H1 (cell line): ENCODE data around the gene CIC. TPM values are rescaled to one million over a fixed set of nuclear protein-coding genes. Genes with fewer than 3 reads are reported as not detected.

Experiments used
- CTCF ChIA-PET: fragments of 300-600 bp; sonication (Branson Sonifier 250); formaldehyde crosslinking; loops from one replicate; lab custom pipeline; 2021; ENCODE audit not compliant: partially characterized antibody; lab: Charles Lee
- POLR2A ChIA-PET: fragments of 300-600 bp; sonication (Branson Sonifier 250); formaldehyde crosslinking; loops from one replicate; lab custom pipeline; 2021; ENCODE audit warnings: inconsistent platforms; ENCODE audit not compliant: partially characterized antibody; lab: Charles Lee
- DNase-seq, 2 experiments: peaks; one replicate each; pipeline versions ENCODE4 v3.0.0 to v3.0.0-alpha.2; 2010 to 2022; ENCODE audit warnings: low spot score in 2 of 2, low read depth in 1 of 2, mixed read lengths in 1 of 2
- FAIRE-seq: peaks from 2 replicates; lab custom pipeline; 2011; peaks lifted over from hg19 to GRCh38; lab: Jason Lieb, UNC
- H2AFZ ChIP-seq: 2 replicates; pipeline ENCODE4 v1.8.1; 2012; ENCODE audit warnings: low read length, inconsistent platforms
- H2AK5ac ChIP-seq: 2 replicates; pipeline ENCODE4 v1.6.1; 2013; ENCODE audit warnings: low read depth, low read length
- H2BK120ac ChIP-seq: replicated peaks from 2 replicates; pipeline ENCODE3; 2013; ENCODE audit warnings: low read depth, low read length, inconsistent platforms
- H2BK12ac ChIP-seq: 2 replicates; pipeline ENCODE4 v1.6.1; 2013; ENCODE audit warnings: low read depth, low read length
- H2BK15ac ChIP-seq: 2 replicates; pipeline ENCODE4 v1.6.1; 2013; ENCODE audit warnings: low read length
- H2BK20ac ChIP-seq: 2 replicates; pipeline ENCODE4 v1.6.1; 2013; ENCODE audit warnings: low read length
- H2BK5ac ChIP-seq: 2 replicates; pipeline ENCODE4 v1.6.1; 2013; ENCODE audit warnings: low read depth, low read length
- H3K14ac ChIP-seq: 2 replicates; pipeline ENCODE4 v1.6.1; 2013; ENCODE audit warnings: inconsistent platforms; ENCODE audit not compliant: insufficient read length
- H3K18ac ChIP-seq: 2 replicates; pipeline ENCODE4 v1.6.1; 2013; ENCODE audit warnings: low read length; ENCODE audit errors: extremely low read depth
- H3K23ac ChIP-seq: 2 replicates; pipeline ENCODE4 v1.6.1; 2013; ENCODE audit warnings: inconsistent platforms; ENCODE audit not compliant: insufficient read length
- H3K23me2 ChIP-seq: 2 replicates; pipeline ENCODE4 v1.6.1; 2013; ENCODE audit warnings: low read depth, low read length
- H3K27ac ChIP-seq: 2 replicates; pipeline ENCODE4 v1.6.1; 2011; ENCODE audit warnings: low read depth, low read length, inconsistent platforms
- H3K27me3 ChIP-seq, 4 experiments: replicated peaks in 1 of 4; 1 replicate in 1 of 4; 2 replicates in 3 of 4; pipeline versions ENCODE4 v1.6.1 to v1.8.1; 2011 to 2013; ENCODE audit warnings: low read length in 3 of 4, mild to moderate bottlenecking in 3 of 4, inconsistent platforms in 2 of 4, mixed read lengths in 2 of 4, moderate library complexity in 1 of 4; ENCODE audit not compliant: control insufficient read depth in 3 of 4, insufficient read depth in 3 of 4; ENCODE audit errors: extremely low read depth in 1 of 4
- H3K36me3 ChIP-seq, 4 experiments: 2 replicates each; pipeline versions ENCODE4 v1.6.1 to v1.8.1; 2011 to 2013; ENCODE audit warnings: mild to moderate bottlenecking in 4 of 4, low read length in 3 of 4, moderate library complexity in 2 of 4, control low read depth in 1 of 4, inconsistent platforms in 1 of 4; ENCODE audit not compliant: insufficient read depth in 4 of 4, control insufficient read depth in 2 of 4
- H3K4ac ChIP-seq: replicated peaks from 2 replicates; pipeline ENCODE3; 2013; ENCODE audit warnings: low read length, low read depth, mixed read lengths, inconsistent platforms; ENCODE audit not compliant: insufficient read length
- H3K4me1 ChIP-seq, 4 experiments: replicated peaks in 1 of 4; 1 replicate in 1 of 4; 2 replicates in 3 of 4; pipeline versions ENCODE4 v1.6.1 to v1.8.1; 2011 to 2013; ENCODE audit warnings: low read length in 3 of 4, inconsistent platforms in 2 of 4, mixed read lengths in 1 of 4; ENCODE audit not compliant: insufficient read depth in 4 of 4, control insufficient read depth in 3 of 4
- H3K4me2 ChIP-seq, 2 experiments: 2 replicates each; pipeline versions ENCODE4 v1.6.1 to v1.8.1; 2011 to 2013; ENCODE audit warnings: low read depth in 2 of 2, low read length in 2 of 2, control low read depth in 1 of 2, inconsistent platforms in 1 of 2, mild to moderate bottlenecking in 1 of 2; ENCODE audit not compliant: insufficient read depth in 1 of 2
- H3K4me3 ChIP-seq, 4 experiments: fragments of 200-600, 300-600 bp in 1 of 4; sonication (generic), shearing (Covaris generic), sonication (Bioruptor Twin) in 1 of 4; 2 replicates each; pipeline versions ENCODE4 v1.5.1 to v1.8.1; 2011 to 2016; ENCODE audit warnings: low read length in 4 of 4, low read depth in 3 of 4, control low read depth in 2 of 4, inconsistent platforms in 2 of 4, mild to moderate bottlenecking in 2 of 4, mixed read lengths in 1 of 4, moderate library complexity in 1 of 4; ENCODE audit not compliant: insufficient read depth in 2 of 4; ENCODE audit errors: extremely low read depth in 1 of 4
- H3K56ac ChIP-seq: replicated peaks from 2 replicates; pipeline ENCODE3; 2013; ENCODE audit warnings: low read depth, mild to moderate bottlenecking, mixed read lengths, low read length, inconsistent platforms; ENCODE audit not compliant: insufficient read length
- H3K79me1 ChIP-seq: 2 replicates; pipeline ENCODE4 v1.6.1; 2013; ENCODE audit warnings: low read depth, low read length, control low read depth
- H3K79me2 ChIP-seq, 2 experiments: 2 replicates each; pipeline versions ENCODE4 v1.6.1 to v1.8.1; 2012 to 2013; ENCODE audit warnings: low read length in 2 of 2, mild to moderate bottlenecking in 2 of 2, inconsistent platforms in 1 of 2; ENCODE audit not compliant: insufficient read depth in 2 of 2, control insufficient read depth in 1 of 2
- H3K9ac ChIP-seq, 4 experiments: replicated peaks in 1 of 4; 1 replicate in 1 of 4; 2 replicates in 3 of 4; pipeline versions ENCODE4 v1.6.1 to v1.8.1; 2011 to 2013; ENCODE audit warnings: low read depth in 3 of 4, low read length in 3 of 4, control low read depth in 2 of 4, mild to moderate bottlenecking in 2 of 4, moderate library complexity in 2 of 4, inconsistent platforms in 1 of 4; ENCODE audit errors: extremely low read depth in 1 of 4
- H3K9me3 ChIP-seq, 2 experiments: 2 replicates each; pipeline versions ENCODE4 v1.6.1 to v1.8.1; 2012 to 2013; ENCODE audit warnings: mild to moderate bottlenecking in 2 of 2, moderate library complexity in 2 of 2, control low read depth in 1 of 2, inconsistent platforms in 1 of 2, low read depth in 1 of 2, low read length in 1 of 2, mixed read lengths in 1 of 2; ENCODE audit not compliant: insufficient read depth in 2 of 2
- H4K20me1 ChIP-seq, 2 experiments: replicated peaks in 1 of 2; 2 replicates each; pipeline versions ENCODE3 to v1.8.1; 2011 to 2013; ENCODE audit warnings: inconsistent platforms in 2 of 2, low read length in 2 of 2, mild to moderate bottlenecking in 1 of 2; ENCODE audit not compliant: insufficient read depth in 2 of 2, control insufficient read depth in 1 of 2
- H4K5ac ChIP-seq: 2 replicates; pipeline ENCODE4 v1.6.1; 2013; ENCODE audit warnings: low read length, low read depth, mixed read lengths, inconsistent platforms; ENCODE audit not compliant: insufficient read length
- H4K8ac ChIP-seq: 2 replicates; pipeline ENCODE4 v1.8.0; 2013; ENCODE audit warnings: mild to moderate bottlenecking, moderate library complexity, low read length, inconsistent platforms; ENCODE audit not compliant: insufficient read depth; ENCODE audit errors: extremely low read depth
- H4K91ac ChIP-seq: replicated peaks from 2 replicates; pipeline ENCODE3; 2013; ENCODE audit warnings: low read length, mixed read lengths, inconsistent platforms; ENCODE audit not compliant: insufficient read length
- GTF2F1 ChIP-seq: IDR thresholded peaks from 2 replicates; pipeline ENCODE4 v1.6.1; 2012; ENCODE audit warnings: low read depth, low read length, improper control_type of control experiment, borderline replicate concordance
- JUN ChIP-seq: IDR thresholded peaks from 2 replicates; pipeline ENCODE4 v1.6.1; 2011; ENCODE audit warnings: low read depth, mild to moderate bottlenecking, improper control_type of control experiment, low read length
- JUND ChIP-seq: IDR thresholded peaks from 2 replicates; pipeline ENCODE4 v1.6.1; 2011; ENCODE audit warnings: mild to moderate bottlenecking, improper control_type of control experiment, low read length
- KDM5A ChIP-seq: fragments of 200-600 bp; IDR thresholded peaks from 2 replicates; pipeline ENCODE4 v1.7.1; 2012; ENCODE audit warnings: mild to moderate bottlenecking, low read length, inconsistent platforms, mixed read lengths
- MAFK ChIP-seq: IDR thresholded peaks from 2 replicates; pipeline ENCODE4 v1.6.1; 2012; ENCODE audit warnings: low read depth, mild to moderate bottlenecking, improper control_type of control experiment, low read length
- NANOG ChIP-seq: IDR thresholded peaks from 2 replicates; pipeline ENCODE4 v1.6.1; 2011; ENCODE audit warnings: low read length, low read depth, mild to moderate bottlenecking, inconsistent platforms; ENCODE audit not compliant: insufficient read depth, poor library complexity, severe bottlenecking
- POLR2A ChIP-seq, 2 experiments: IDR thresholded peaks; 1 replicate in 1 of 2; 2 replicates in 1 of 2; pipeline ENCODE4 v1.6.1; 2011; ENCODE audit warnings: low read depth in 2 of 2, low read length in 2 of 2, mild to moderate bottlenecking in 2 of 2; ENCODE audit errors: control extremely low read depth in 1 of 2
- POLR2AphosphoS5 ChIP-seq: IDR thresholded peaks from 2 replicates; pipeline ENCODE4 v1.6.1; 2011; ENCODE audit warnings: low read depth, low read length
- SIN3A ChIP-seq, 2 experiments: IDR thresholded peaks in 1 of 2; conservative IDR thresholded peaks in 1 of 2; 2 replicates each; pipeline ENCODE4 v1.6.1; 2011 to 2012; ENCODE audit warnings: low read length in 2 of 2, improper control_type of control experiment in 1 of 2, low read depth in 1 of 2, mild to moderate bottlenecking in 1 of 2
- SUZ12 ChIP-seq: fragments of 200-600 bp; sonication (generic); IDR thresholded peaks from 2 replicates; pipeline ENCODE4 v1.6.1; 2012; ENCODE audit warnings: mild to moderate bottlenecking, inconsistent platforms, low read length, moderate library complexity, mixed read lengths
- TAF1 ChIP-seq: IDR thresholded peaks from 2 replicates; pipeline ENCODE4 v1.6.1; 2011; ENCODE audit warnings: mild to moderate bottlenecking, low read depth, low read length
- TEAD4 ChIP-seq: IDR thresholded peaks from 2 replicates; pipeline ENCODE4 v1.6.1; 2012; ENCODE audit warnings: low read depth, low read length, inconsistent platforms, mixed read lengths
- WGBS, 2 experiments: shearing (Covaris generic) in 1 of 2; methylation state at CpG; one replicate each; pipeline versions ENCODE4 v1.1.6 to v1.1.7; 2013 to 2015; ENCODE audit warnings: low lambda C conversion rate in 2 of 2, mixed read lengths in 2 of 2, inconsistent platforms in 1 of 2, low coverage in 1 of 2, missing lambda C conversion rate in 1 of 2; ENCODE audit not compliant: insufficient replicate concordance in 2 of 2, insufficient coverage in 1 of 2, insufficient read length in 1 of 2; ENCODE audit errors: extremely low coverage in 1 of 2, missing lambda C conversion rate in 1 of 2; 5-methylcytosine and 5-hydroxymethylcytosine counted together
- polyA plus RNA-seq, 7 experiments: library from polyadenylated mRNA; depleted of rRNA in 3 of 7; stranded (reverse) in 5 of 7; unstranded in 2 of 7; fragments of >200 nt in 5 of 7; fragments of 200-250 nt in 2 of 7; gene quantifications; 1 replicate in 5 of 7; 2 replicates in 1 of 7; 4 replicates in 1 of 7; pipeline versions ENCODE4 v1.2.1 to v1.2.3, GENCODE V29; 2011 to 2013; ENCODE audit warnings: missing spikeins in 2 of 7, mixed read lengths in 2 of 7
- total RNA-seq: library from RNA; stranded (reverse); fragmentation: NEBNext Ultra II Directional; extraction: Animal tissue kit (Norgen Biotek cat#: 25700); gene quantifications from 2 replicates; pipeline ENCODE4 v1.2.1, GENCODE V29; 2021
- TF ChIP-seq, protein P1 (sequence below): IDR thresholded peaks from 2 replicates; pipeline ENCODE4 v1.6.1; 2011; ENCODE audit warnings: low read depth, mild to moderate bottlenecking, low read length; ENCODE audit not compliant: insufficient read depth

Gene CIC
- total and polyA plus RNA-seq, 2 of the 8 experiments (the other 6 are each of a cell fraction or from before 2014, with no cell fraction given): 13.2 to 43.6 TPM

GRCh38 chr19:42267644-42268141 lies 1.4 kb upstream of the CIC start:
- H3K27me3 ChIP-seq: no peaks in the 10 kb centered on the region
- H3K27ac ChIP-seq: peak overlapping the region; percentile 40; the same call in 1 of the 2 replicates
- peak overlapping the region; percentile 85; the same call in 1 of the 2 replicates for H2BK12ac ChIP-seq
- no peak overlapping the region for H4K8ac ChIP-seq
- H3K4me3 ChIP-seq: peak overlapping the region; percentile 75 to 99 (median 86)
- peak overlapping the region; percentile 75; the same call in 1 of the 2 replicates for H2AFZ ChIP-seq
- no peak overlapping the region for H3K18ac ChIP-seq
- H3K9ac ChIP-seq: peak overlapping the region; percentile 69 to 100 (median 84)
- H3K79me1 ChIP-seq: peaks cover 5% of the 10 kb centered on the region
- H2BK120ac ChIP-seq: no peak overlapping the region
- ChIA-PET CTCF (interaction anchor here (1.1 to 4.4 kb wide), 5 partner anchors 9 to 23 kb away, joined by 3 to 35 read pairs (median 4); no protein-coding TSS in a partner anchor), POLR2A (interaction anchor here (1.0 to 1.6 kb wide), 5 partner anchors 12 to 52 kb away, joined by 3 to 7 read pairs (median 4); no protein-coding TSS in a partner anchor)
- peak overlapping the region; percentile 1; the same call in 1 of the 2 replicates for H2BK5ac ChIP-seq
- no peak overlapping the region for H3K4ac ChIP-seq
- H3K14ac ChIP-seq: no peak overlapping the region
- H4K91ac ChIP-seq: no peak overlapping the region
- peaks cover 0 to 9% of the 10 kb centered on the region in 2 experiments; a peak in 1 of 4 replicates for H3K79me2 ChIP-seq
- H3K36me3 ChIP-seq: 0 out of 8 replicates have a peak, but pooled peaks cover 0 to 4% (median 0%) of the 10 kb centered on the region in 4 experiments
- H3K23me2 ChIP-seq: peaks cover 10% of the 10 kb centered on the region; the same call in 1 of the 2 replicates
- 21% methylated on average over 13 of the region's 13 CpGs; no CpG with 5 or more reads in 1 of the 2 experiments for WGBS, 2 experiments
- H3K4me1 ChIP-seq: peaks cover 2 to 21% (median 10%) of the 10 kb centered on the region in 4 experiments
- H2AK5ac ChIP-seq: no peak overlapping the region
- H3K56ac ChIP-seq: no peak overlapping the region
- no peak overlapping the region for H4K5ac ChIP-seq
- H4K20me1 ChIP-seq: no peaks in the 10 kb centered on the region
- FAIRE-seq (no peak), DNase-seq (no peak)
- H2BK20ac ChIP-seq: no peak overlapping the region
- H3K23ac ChIP-seq: no peak overlapping the region
- H2BK15ac ChIP-seq: peak overlapping the region; percentile 99; the same call in 1 of the 2 replicates
- H3K9me3 ChIP-seq: no peaks in the 10 kb centered on the region
- H3K4me2 ChIP-seq: peak overlapping the region; percentile 86 to 98
- TF ChIP-seq JUND (no peak), JUN (no peak), POLR2A (IDR thresholded peaks at IDR 0.05; ENCODE audit: control extremely low read depth in 1 of 2, low read depth in 2 of 2, low read length in 2 of 2) (no peak), GTF2F1 (no peak), TEAD4 (no peak), NANOG (no peak), TAF1 (no peak), POLR2AphosphoS5 (no peak), SIN3A (conservative IDR thresholded peaks at IDR 0.05 in 1 of 2, IDR thresholded peaks at IDR 0.05 in 1 of 2; ENCODE audit: low read depth in 1 of 2, low read length in 2 of 2) (peak; percentile 83 to 87; a peak in 3 of 4 replicates), MAFK (no peak), SUZ12 (no peak), KDM5A (no peak)
- TF ChIP-seq, protein P1, sequence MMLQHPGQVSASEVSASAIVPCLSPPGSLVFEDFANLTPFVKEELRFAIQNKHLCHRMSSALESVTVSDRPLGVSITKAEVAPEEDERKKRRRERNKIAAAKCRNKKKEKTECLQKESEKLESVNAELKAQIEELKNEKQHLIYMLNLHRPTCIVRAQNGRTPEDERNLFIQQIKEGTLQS: no peak
